HCT116 (cell line): ENCODE data around the gene FUCA2. TPM values are rescaled to one million over a fixed set of nuclear protein-coding genes. Genes with fewer than 3 reads are reported as not detected.

Experiments used
- ATAC-seq: fragments of 200-7000 bp; cut with Tn5 transposase; 2 replicates; pipeline ENCODE4 v1.9.1; 2020; ENCODE audit warnings: mild to moderate bottlenecking, moderate library complexity
- BruUV-seq: library from RNA; stranded (reverse); fragments of 400-500 nt; replicated peaks from 2 replicates; lab custom pipeline; 2021; lab: Mats Ljungman, UMichigan
- CTCF ChIA-PET: fragments of 300-600 bp; sonication (Branson Sonifier 250); formaldehyde crosslinking; loops from one replicate; lab custom pipeline; 2021; ENCODE audit warnings: antibody characterized with exemption; lab: Charles Lee
- POLR2A ChIA-PET: fragments of 300-600, 350-600 bp; sonication (Branson Sonifier 250); formaldehyde crosslinking; loops from one replicate; lab custom pipeline; 2021; ENCODE audit warnings: antibody characterized with exemption; lab: Charles Lee
- RAD21 ChIA-PET, 2 experiments: fragments of 300-600 bp; sonication (Branson Sonifier 250); formaldehyde crosslinking; loops; one replicate each; lab custom pipeline; 2023; ENCODE audit warnings: low total read pairs in 2 of 2; ENCODE audit not compliant: uncharacterized antibody in 2 of 2, unreplicated experiment in 2 of 2, low non-redundant PET in 1 of 2; lab: Charles Lee
- DNase-seq: peaks from one replicate; pipeline ENCODE4 v3.0.0-alpha.2; 2010; ENCODE audit warnings: low read depth, low spot score
- H2AFZ ChIP-seq: fragments of 200-600 bp; shearing (Covaris generic), sonication (generic); 2 replicates; pipeline ENCODE4 v1.6.1; 2017; ENCODE audit warnings: low read depth, mixed run types, mixed read lengths, antibody characterized with exemption, low read length; ENCODE audit not compliant: poor library complexity, severe bottlenecking
- H3K27ac ChIP-seq: 2 replicates; pipeline ENCODE4 v1.5.1; 2012; ENCODE audit warnings: low read depth, low read length
- H3K27me3 ChIP-seq: fragments of 200-600 bp; sonication (generic); 2 replicates; pipeline ENCODE4 v1.6.1; 2016; ENCODE audit warnings: mixed run types, low read length, mixed read lengths; ENCODE audit not compliant: insufficient read depth
- H3K36me3 ChIP-seq, 2 experiments: fragments of 200-500 bp in 1 of 2; fragments of 200-600 bp in 1 of 2; sonication (Bioruptor generic) in 1 of 2; sonication (generic) in 1 of 2; 2 replicates each; pipeline versions ENCODE4 v1.5.1 to v1.6.1; 2014 to 2016; ENCODE audit warnings: low read length in 2 of 2, inconsistent platforms in 1 of 2, mixed read lengths in 1 of 2, mixed run types in 1 of 2; ENCODE audit not compliant: insufficient read depth in 2 of 2, control insufficient read depth in 1 of 2
- H3K4me1 ChIP-seq, 2 experiments: fragments of 200-600 bp in 1 of 2; sonication (generic) in 1 of 2; 2 replicates each; pipeline versions ENCODE4 v1.5.1 to v1.6.1; 2012 to 2017; ENCODE audit warnings: low read length in 2 of 2, inconsistent platforms in 1 of 2, mild to moderate bottlenecking in 1 of 2, mixed read lengths in 1 of 2, mixed run types in 1 of 2, moderate library complexity in 1 of 2; ENCODE audit not compliant: insufficient read depth in 2 of 2, control insufficient read depth in 1 of 2
- H3K4me2 ChIP-seq: fragments of 200-600 bp; sonication (generic); 2 replicates; pipeline ENCODE4 v1.6.1; 2017; ENCODE audit warnings: mixed run types, low read length, mixed read lengths
- H3K4me3 ChIP-seq, 2 experiments: fragments of 200-600 bp in 1 of 2; sonication (generic) in 1 of 2; replicated peaks in 1 of 2; 2 replicates each; pipeline ENCODE4 v1.5.1; 2011 to 2016; ENCODE audit warnings: low read length in 2 of 2, control low read depth in 1 of 2, low read depth in 1 of 2, mild to moderate bottlenecking in 1 of 2, mixed read lengths in 1 of 2, mixed run types in 1 of 2
- H3K79me2 ChIP-seq: fragments of 200-600 bp; sonication (generic); 2 replicates; pipeline ENCODE4 v1.6.1; 2017; ENCODE audit warnings: mild to moderate bottlenecking, mixed run types, low read length, moderate library complexity, mixed read lengths; ENCODE audit not compliant: insufficient read depth
- H3K9ac ChIP-seq: fragments of 200-600 bp; sonication (generic); 2 replicates; pipeline ENCODE4 v1.6.1; 2016; ENCODE audit warnings: low read length, mixed read lengths
- H3K9me2 ChIP-seq: fragments of 200-600 bp; sonication (generic), shearing (Covaris generic); 2 replicates; pipeline ENCODE4 v1.6.1; 2017; ENCODE audit warnings: mixed run types, mild to moderate bottlenecking, moderate library complexity; ENCODE audit not compliant: insufficient read depth
- H3K9me3 ChIP-seq, 2 experiments: fragments of 200-500 bp in 1 of 2; fragments of 200-600 bp in 1 of 2; sonication (Bioruptor generic) in 1 of 2; sonication (generic) in 1 of 2; 2 replicates each; pipeline ENCODE4 v1.6.1; 2014 to 2017; ENCODE audit warnings: low read length in 2 of 2, mixed read lengths in 2 of 2, inconsistent platforms in 1 of 2, low read depth in 1 of 2, mild to moderate bottlenecking in 1 of 2, mixed run types in 1 of 2, moderate library complexity in 1 of 2; ENCODE audit not compliant: control insufficient read depth in 1 of 2, insufficient read depth in 1 of 2
- H4K20me1 ChIP-seq: fragments of 200-600 bp; sonication (generic), shearing (Covaris generic); 2 replicates; pipeline ENCODE4 v1.6.1; 2017; ENCODE audit warnings: mixed run types, mild to moderate bottlenecking, moderate library complexity; ENCODE audit not compliant: insufficient read depth
- CTCF ChIP-seq, 3 experiments: fragments of 200-600 bp in 1 of 3; sonication (generic) in 1 of 3; IDR thresholded peaks in 2 of 3; conservative IDR thresholded peaks in 1 of 3; 2 replicates each; pipeline ENCODE4 v1.5.1; 2012 to 2017; ENCODE audit warnings: low read depth in 2 of 3, low read length in 2 of 3, antibody characterized with exemption in 1 of 3, borderline replicate concordance in 1 of 3, control low read depth in 1 of 3, mild to moderate bottlenecking in 1 of 3, mixed read lengths in 1 of 3, mixed run types in 1 of 3, moderate library complexity in 1 of 3; ENCODE audit not compliant: insufficient read depth in 1 of 3
- EGR1 ChIP-seq: IDR thresholded peaks from 2 replicates; pipeline ENCODE4 v1.6.1; 2012; ENCODE audit warnings: low read depth
- EZH2phosphoT487 ChIP-seq: fragments of 200-600 bp; IDR thresholded peaks from 2 replicates; pipeline ENCODE4 v1.6.1; 2018; ENCODE audit warnings: antibody characterized with exemption, borderline replicate concordance
- FOSL1 ChIP-seq: IDR thresholded peaks from 2 replicates; pipeline ENCODE4 v1.6.1; 2012; ENCODE audit warnings: low read depth
- JUND ChIP-seq: IDR thresholded peaks from 2 replicates; pipeline ENCODE4 v1.6.1; 2012
- MAX ChIP-seq: IDR thresholded peaks from 2 replicates; pipeline ENCODE4 v1.6.1; 2012
- POLR2A ChIP-seq: IDR thresholded peaks from 2 replicates; pipeline ENCODE4 v1.7.0; 2011; ENCODE audit warnings: borderline replicate concordance; ENCODE audit not compliant: insufficient read depth, insufficient read length; ENCODE audit errors: extremely low read depth
- RAD21 ChIP-seq: IDR thresholded peaks from 2 replicates; pipeline ENCODE4 v1.6.1; 2012; ENCODE audit warnings: low read depth, mild to moderate bottlenecking
- SRF ChIP-seq: IDR thresholded peaks from 2 replicates; pipeline ENCODE4 v1.6.1; 2012; ENCODE audit warnings: low read depth
- ZFX ChIP-seq: fragments of 450-650 bp; IDR thresholded peaks from 2 replicates; pipeline ENCODE4 v1.6.1; 2017
- ZNF274 ChIP-seq: fragments of 200-500 bp; sonication (Bioruptor generic); IDR thresholded peaks from 2 replicates; pipeline ENCODE4 v1.6.1; 2014; ENCODE audit warnings: mild to moderate bottlenecking, low read depth, low read length, inconsistent platforms
- intact Hi-C: fragments of 100-400 bp; cut with micrococcal nuclease; formaldehyde crosslinking; loops from 2 replicates; pipeline ENCODE4 v1.10.0; 2022
- total RNA-seq: library from RNA; stranded (reverse); gene quantifications from one replicate; pipeline ENCODE4 v1.2.1, GENCODE V29; 2021; ENCODE audit not compliant: unreplicated experiment
- TF ChIP-seq, protein P1 (sequence below): IDR thresholded peaks from 2 replicates; pipeline ENCODE4 v1.6.1; 2012
- TF ChIP-seq, protein P2 (sequence below): IDR thresholded peaks from 2 replicates; pipeline ENCODE4 v1.6.1; 2011; ENCODE audit warnings: mild to moderate bottlenecking, low read length, moderate library complexity; ENCODE audit not compliant: insufficient replicate concordance; ENCODE audit errors: extremely low read depth

The FUCA2 gene
- total RNA-seq, 1 experiment from 2014 or later = 75.4 TPM

GRCh38 chr6:143544011-143544696 lies 32.6 kb upstream of the FUCA2 start:
- Histone ChIP-seq H3K4me2 (no peak overlapping the region), H2AFZ (no peak overlapping the region), H3K27ac (no peak overlapping the region), H3K79me2 (no peaks in the 10 kb centered on the region), H3K9me3 (no peaks in the 10 kb centered on the region), H3K4me1 (peaks cover 11 to 14% of the 10 kb centered on the region in 2 experiments; a peak in 3 of 4 replicates), H3K36me3 (no peaks in the 10 kb centered on the region), H3K27me3 (no peaks in the 10 kb centered on the region), H4K20me1 (no peaks in the 10 kb centered on the region), H3K4me3 (no peak overlapping the region), H3K9me2 (no peaks in the 10 kb centered on the region), H3K9ac (no peak overlapping the region)
- ATAC-seq (no peak), DNase-seq (no peak)
- ChIA-PET CTCF (no interaction called here), POLR2A (no interaction called here), RAD21 (no interaction called here)
- TF ChIP-seq SRF = no peak
- no peak for TF ChIP-seq RAD21
- no peak for TF ChIP-seq CTCF (IDR thresholded peaks at IDR 0.05 in 2 of 3, conservative IDR thresholded peaks at IDR 0.05 in 1 of 3; ENCODE audit: borderline replicate concordance in 1 of 3, insufficient read depth in 1 of 3, low read depth in 2 of 3, low read length in 2 of 3)
- TF ChIP-seq, protein P1, sequence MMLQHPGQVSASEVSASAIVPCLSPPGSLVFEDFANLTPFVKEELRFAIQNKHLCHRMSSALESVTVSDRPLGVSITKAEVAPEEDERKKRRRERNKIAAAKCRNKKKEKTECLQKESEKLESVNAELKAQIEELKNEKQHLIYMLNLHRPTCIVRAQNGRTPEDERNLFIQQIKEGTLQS = no peak
- TF ChIP-seq MAX = no peak
- no peak for TF ChIP-seq ZNF274
- TF ChIP-seq EGR1 = no peak
- TF ChIP-seq POLR2A = no peak
- no peak for TF ChIP-seq ZFX
- no peak for TF ChIP-seq JUND
- TF ChIP-seq EZH2phosphoT487 = no peak
- TF ChIP-seq, protein P2, sequence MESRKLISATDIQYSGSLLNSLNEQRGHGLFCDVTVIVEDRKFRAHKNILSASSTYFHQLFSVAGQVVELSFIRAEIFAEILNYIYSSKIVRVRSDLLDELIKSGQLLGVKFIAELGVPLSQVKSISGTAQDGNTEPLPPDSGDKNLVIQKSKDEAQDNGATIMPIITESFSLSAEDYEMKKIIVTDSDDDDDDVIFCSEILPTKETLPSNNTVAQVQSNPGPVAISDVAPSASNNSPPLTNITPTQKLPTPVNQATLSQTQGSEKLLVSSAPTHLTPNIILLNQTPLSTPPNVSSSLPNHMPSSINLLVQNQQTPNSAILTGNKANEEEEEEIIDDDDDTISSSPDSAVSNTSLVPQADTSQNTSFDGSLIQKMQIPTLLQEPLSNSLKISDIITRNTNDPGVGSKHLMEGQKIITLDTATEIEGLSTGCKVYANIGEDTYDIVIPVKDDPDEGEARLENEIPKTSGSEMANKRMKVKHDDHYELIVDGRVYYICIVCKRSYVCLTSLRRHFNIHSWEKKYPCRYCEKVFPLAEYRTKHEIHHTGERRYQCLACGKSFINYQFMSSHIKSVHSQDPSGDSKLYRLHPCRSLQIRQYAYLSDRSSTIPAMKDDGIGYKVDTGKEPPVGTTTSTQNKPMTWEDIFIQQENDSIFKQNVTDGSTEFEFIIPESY = no peak
- TF ChIP-seq FOSL1 = no peak
- intact Hi-C loops = no loop called here
- BruUV-seq = no TSS peak
